ENCODE results near the gene VTI1A.

Gene VTI1A

GRCh38 chr10:112849546-112849945, 402.5 kb downstream of the VTI1A start:
- H3K27ac ChIP-seq (ENCODE audit: extremely low read depth, low read depth, low read length): no peak overlapping the region
- H3K4me1 ChIP-seq (ENCODE audit: control insufficient read depth, insufficient read depth, low read length): no peaks in the 10 kb centered on the region
- H3K9me3 ChIP-seq (ENCODE audit: control insufficient read depth, insufficient read depth, low read depth, low read length): no peaks in the 10 kb centered on the region
- POLR2A ChIA-PET: no interaction called here
- CTCF ChIA-PET: no interaction called here
- no peak for TF ChIP-seq ZNF248 (tag by site-specific recombination; IDR thresholded peaks at IDR 0.05)
- TF ChIP-seq, protein P1, sequence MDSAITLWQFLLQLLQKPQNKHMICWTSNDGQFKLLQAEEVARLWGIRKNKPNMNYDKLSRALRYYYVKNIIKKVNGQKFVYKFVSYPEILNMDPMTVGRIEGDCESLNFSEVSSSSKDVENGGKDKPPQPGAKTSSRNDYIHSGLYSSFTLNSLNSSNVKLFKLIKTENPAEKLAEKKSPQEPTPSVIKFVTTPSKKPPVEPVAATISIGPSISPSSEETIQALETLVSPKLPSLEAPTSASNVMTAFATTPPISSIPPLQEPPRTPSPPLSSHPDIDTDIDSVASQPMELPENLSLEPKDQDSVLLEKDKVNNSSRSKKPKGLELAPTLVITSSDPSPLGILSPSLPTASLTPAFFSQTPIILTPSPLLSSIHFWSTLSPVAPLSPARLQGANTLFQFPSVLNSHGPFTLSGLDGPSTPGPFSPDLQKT (IDR thresholded peaks at IDR 0.05; ENCODE audit: borderline replicate concordance, low read depth, low read length): no peak
- no peak for TF ChIP-seq ZNF658 (tag by site-specific recombination; IDR thresholded peaks at IDR 0.05)
- no peak for TF ChIP-seq ZNF24 (tag by site-specific recombination; IDR thresholded peaks at IDR 0.05)
- no peak overlapping the region for H3K4me3 ChIP-seq (ENCODE audit: low read depth, low read length)
- H3K36me3 ChIP-seq (ENCODE audit: control insufficient read depth in 2 of 2, insufficient read depth in 1 of 2, low read length in 2 of 2): no peaks in the 10 kb centered on the region

GRCh38 chr10:112851181-112851580, 404.2 kb downstream of the VTI1A start:
- no peaks in the 10 kb centered on the region for H3K9me3 ChIP-seq (ENCODE audit: control insufficient read depth, insufficient read depth, low read depth, low read length)
- no peak overlapping the region for H3K4me3 ChIP-seq (ENCODE audit: low read depth, low read length)
- POLR2A ChIA-PET: no interaction called here
- CTCF ChIA-PET: no interaction called here
- H3K27ac ChIP-seq (ENCODE audit: extremely low read depth, low read depth, low read length): no peak overlapping the region
- no peaks in the 10 kb centered on the region for H3K36me3 ChIP-seq (ENCODE audit: control insufficient read depth in 2 of 2, insufficient read depth in 1 of 2, low read length in 2 of 2)
- TF ChIP-seq EGR2 (tag by site-specific recombination; IDR thresholded peaks at IDR 0.05; ENCODE audit: low read depth) (no peak), ZNF658 (tag by site-specific recombination; IDR thresholded peaks at IDR 0.05) (no peak)
- H3K4me1 ChIP-seq (ENCODE audit: control insufficient read depth, insufficient read depth, low read length): no peaks in the 10 kb centered on the region

DNA sequence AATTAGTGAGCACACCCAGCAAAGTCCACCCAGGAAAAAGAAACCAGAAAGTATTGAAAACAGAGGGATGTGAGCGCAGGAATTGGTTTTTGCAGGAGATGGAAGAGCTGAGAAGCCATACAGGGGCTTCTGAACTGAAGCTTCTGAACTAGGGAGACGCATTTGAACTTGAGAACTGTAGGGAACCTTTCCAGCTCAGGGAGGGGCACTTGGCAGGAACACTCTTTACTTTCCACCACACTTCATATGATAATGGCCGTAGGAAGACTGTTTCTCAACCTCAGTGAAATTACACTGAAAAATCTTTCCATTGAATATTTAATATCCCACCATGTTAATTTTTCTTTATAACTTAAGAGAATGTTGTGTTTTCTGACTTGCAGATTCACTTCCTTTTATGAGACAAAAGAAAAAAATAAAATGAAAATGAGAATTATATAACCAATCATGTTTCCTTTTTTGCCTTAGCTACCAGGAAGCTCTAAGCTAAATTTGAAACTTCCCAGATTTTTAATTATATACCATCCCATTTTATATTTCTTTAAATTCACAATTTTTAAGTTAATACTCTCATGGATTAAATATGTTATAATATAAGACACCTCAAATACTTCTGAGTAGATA, 404.7 kb downstream of the VTI1A start:
- Histone ChIP-seq H3K9me3 (ENCODE audit: control insufficient read depth, insufficient read depth, low read depth, low read length) (no peaks in the 10 kb centered on the region), H3K4me1 (ENCODE audit: control insufficient read depth, insufficient read depth, low read length) (no peaks in the 10 kb centered on the region), H3K4me3 (ENCODE audit: low read depth, low read length) (no peak overlapping the region), H3K27ac (ENCODE audit: extremely low read depth, low read depth, low read length) (no peak overlapping the region), H3K36me3 (ENCODE audit: control insufficient read depth in 2 of 2, insufficient read depth in 1 of 2, low read length in 2 of 2) (no peaks in the 10 kb centered on the region)
- ChIA-PET POLR2A (no interaction called here), CTCF (no interaction called here)
- TF ChIP-seq ZNF146 (tag by site-specific recombination; IDR thresholded peaks at IDR 0.05) (no peak), YY2 (tag by site-specific recombination; IDR thresholded peaks at IDR 0.05) (no peak), ZNF548 (tag by site-specific recombination; IDR thresholded peaks at IDR 0.05) (no peak), PRDM1 (tag by site-specific recombination; IDR thresholded peaks at IDR 0.05) (no peak)

DNA sequence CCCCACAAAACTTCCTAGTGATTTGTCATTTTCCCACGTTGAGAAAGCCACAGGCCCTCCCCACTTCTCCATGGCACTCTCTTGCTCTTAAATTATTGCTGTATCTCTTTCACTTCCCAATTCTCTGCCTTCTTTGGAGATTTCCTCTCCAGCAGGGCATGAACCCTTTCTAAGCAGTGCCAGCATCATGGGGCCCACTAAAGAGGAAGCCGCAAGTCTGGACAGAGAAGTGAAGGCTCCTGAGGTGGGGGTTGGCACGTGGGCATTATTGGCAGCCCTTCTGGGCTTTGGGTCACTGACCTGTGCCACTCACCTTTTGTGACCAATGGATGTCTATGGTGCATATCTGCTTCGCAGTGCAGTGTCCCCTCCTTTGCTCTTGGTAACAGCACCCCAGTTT, 405.3 kb downstream of the VTI1A start:
- CTCF ChIA-PET: no interaction called here
- no peaks in the 10 kb centered on the region for H3K36me3 ChIP-seq (ENCODE audit: control insufficient read depth in 2 of 2, insufficient read depth in 1 of 2, low read length in 2 of 2)
- H3K27ac ChIP-seq (ENCODE audit: extremely low read depth, low read depth, low read length): no peak overlapping the region
- TF ChIP-seq, protein P1 (IDR thresholded peaks at IDR 0.05; ENCODE audit: borderline replicate concordance, low read depth, low read length): no peak
- TF ChIP-seq TRIM28 (IDR thresholded peaks at IDR 0.05; ENCODE audit: borderline replicate concordance, low read length): no peak
- no peak for TF ChIP-seq ZNF561 (tag by site-specific recombination; IDR thresholded peaks at IDR 0.05; ENCODE audit: borderline replicate concordance)
- TF ChIP-seq, protein P2, sequence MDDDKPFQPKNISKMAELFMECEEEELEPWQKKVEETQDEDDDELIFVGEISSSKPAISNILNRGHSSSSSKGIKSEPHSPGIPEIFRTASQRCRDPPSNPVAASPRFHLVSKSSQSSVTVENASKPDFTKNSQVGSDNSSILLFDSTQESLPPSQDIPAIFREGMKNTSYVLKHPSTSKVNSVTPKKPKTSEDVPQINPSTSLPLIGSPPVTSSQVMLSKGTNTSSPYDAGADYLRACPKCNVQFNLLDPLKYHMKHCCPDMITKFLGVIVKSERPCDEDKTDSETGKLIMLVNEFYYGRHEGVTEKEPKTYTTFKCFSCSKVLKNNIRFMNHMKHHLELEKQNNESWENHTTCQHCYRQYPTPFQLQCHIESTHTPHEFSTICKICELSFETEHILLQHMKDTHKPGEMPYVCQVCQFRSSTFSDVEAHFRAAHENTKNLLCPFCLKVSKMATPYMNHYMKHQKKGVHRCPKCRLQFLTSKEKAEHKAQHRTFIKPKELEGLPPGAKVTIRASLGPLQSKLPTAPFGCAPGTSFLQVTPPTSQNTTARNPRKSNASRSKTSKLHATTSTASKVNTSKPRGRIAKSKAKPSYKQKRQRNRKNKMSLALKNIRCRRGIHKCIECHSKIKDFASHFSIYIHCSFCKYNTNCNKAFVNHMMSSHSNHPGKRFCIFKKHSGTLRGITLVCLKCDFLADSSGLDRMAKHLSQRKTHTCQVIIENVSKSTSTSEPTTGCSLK (tag by site-specific recombination; IDR thresholded peaks at IDR 0.05): no peak
- TF ChIP-seq, protein P3, sequence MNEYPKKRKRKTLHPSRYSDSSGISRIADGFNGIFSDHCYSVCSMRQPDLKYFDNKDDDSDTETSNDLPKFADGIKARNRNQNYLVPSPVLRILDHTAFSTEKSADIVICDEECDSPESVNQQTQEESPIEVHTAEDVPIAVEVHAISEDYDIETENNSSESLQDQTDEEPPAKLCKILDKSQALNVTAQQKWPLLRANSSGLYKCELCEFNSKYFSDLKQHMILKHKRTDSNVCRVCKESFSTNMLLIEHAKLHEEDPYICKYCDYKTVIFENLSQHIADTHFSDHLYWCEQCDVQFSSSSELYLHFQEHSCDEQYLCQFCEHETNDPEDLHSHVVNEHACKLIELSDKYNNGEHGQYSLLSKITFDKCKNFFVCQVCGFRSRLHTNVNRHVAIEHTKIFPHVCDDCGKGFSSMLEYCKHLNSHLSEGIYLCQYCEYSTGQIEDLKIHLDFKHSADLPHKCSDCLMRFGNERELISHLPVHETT (tag by site-specific recombination; IDR thresholded peaks at IDR 0.05): no peak
- no peak for TF ChIP-seq KLF7 (tag by site-specific recombination; IDR thresholded peaks at IDR 0.05; ENCODE audit: borderline replicate concordance)
- no peaks in the 10 kb centered on the region for H3K9me3 ChIP-seq (ENCODE audit: control insufficient read depth, insufficient read depth, low read depth, low read length)
- H3K4me1 ChIP-seq (ENCODE audit: control insufficient read depth, insufficient read depth, low read length): no peaks in the 10 kb centered on the region
- POLR2A ChIA-PET: no interaction called here
- H3K4me3 ChIP-seq (ENCODE audit: low read depth, low read length): no peak overlapping the region
